HG02642 (cell line): ENCODE data around the gene ING1.

ENCODE experiments used
- ATAC-seq: cut with Tn5 transposase; IDR thresholded peaks from one replicate; pipeline ENCODE4 v1.9.1; 2021; ENCODE audit warnings: mild to moderate bottlenecking; ENCODE audit not compliant: unreplicated experiment, poor library complexity

The ING1 gene

GRCh38 chr13:110766671-110767430 lies 53.4 kb downstream of the ING1 start:
- no peak for ATAC-seq

DNA sequence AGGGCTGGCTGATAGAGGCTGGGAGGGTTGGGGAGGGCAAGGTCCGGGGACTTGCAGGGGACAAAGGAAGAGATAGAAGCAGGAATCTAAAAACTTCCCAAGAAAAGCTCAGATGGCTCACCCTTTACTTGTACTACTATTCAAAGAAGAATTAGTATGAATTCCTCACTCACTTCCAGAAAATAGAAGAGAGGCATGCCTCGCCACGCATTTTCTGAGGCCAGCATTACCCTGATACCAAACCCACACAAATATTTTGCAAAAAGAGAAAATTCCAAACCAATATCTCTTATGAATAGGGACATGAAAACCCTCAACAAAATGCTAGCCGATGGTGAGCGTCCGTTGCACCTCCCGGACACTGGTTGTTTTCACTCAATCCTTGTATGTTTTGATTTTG lies 54.0 kb downstream of the ING1 start:
- ATAC-seq, result no peak

DNA sequence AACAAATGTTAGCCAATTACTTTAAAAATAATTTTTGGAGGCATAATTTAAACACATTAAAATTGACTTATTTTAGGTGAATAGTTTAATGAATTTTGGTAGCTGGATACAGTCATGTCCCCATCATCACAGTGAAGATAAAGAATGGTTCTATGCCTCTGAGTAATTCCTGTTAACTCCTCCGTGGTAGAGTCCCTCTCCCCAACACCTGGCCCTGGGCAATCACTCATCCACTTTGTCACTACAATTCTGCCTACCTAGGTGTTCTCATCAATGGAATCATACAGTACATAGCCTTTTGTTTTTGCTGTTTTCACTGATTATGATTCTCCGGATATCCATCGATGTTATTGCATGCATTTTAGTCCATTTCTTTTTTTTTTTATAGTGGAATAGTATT lies 55.6 kb downstream of the ING1 start:
- ATAC-seq, result no peak

DNA sequence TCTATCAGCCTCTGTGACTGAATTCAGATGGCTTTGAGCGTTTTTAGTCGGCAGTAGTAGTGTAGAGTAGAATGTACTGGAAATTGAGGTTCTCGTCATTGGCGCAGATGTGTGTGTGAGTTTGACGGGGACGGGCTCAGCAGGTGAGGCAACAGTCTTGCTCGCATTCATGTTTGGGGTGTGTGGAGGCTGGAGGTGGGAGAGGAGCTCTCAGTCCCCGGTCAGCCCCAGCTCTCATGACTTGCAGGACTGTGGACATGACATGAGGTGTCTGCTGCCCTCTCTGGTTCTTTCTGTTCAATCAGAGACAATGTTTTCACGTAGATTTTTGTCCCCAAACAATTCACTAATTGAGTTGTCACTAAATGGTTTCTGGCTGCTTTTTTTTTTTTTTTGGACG lies 57.2 kb downstream of the ING1 start:
- no peak for ATAC-seq

DNA sequence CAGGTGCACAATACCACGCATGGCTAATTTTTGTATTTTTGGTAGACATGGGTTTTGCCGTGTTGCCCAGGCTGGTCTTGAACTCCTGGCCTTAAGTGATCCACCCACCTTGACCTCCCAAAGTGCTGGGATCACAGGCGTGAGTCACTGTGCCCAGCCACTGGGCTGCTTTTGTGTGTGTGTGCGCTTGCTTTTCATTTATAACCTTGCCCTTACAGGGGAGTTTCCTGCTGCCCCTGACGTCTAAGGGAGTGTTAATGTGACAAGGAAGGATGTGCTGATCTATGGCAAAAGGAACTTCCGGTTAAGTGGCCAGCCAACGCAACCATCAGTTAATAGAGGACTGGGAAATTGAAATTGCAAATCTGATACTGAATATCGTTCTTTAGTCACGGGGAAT lies 57.7 kb downstream of the ING1 start:
- ATAC-seq, result no peak

GRCh38 chr13:110772091-110772984 lies 58.8 kb downstream of the ING1 start:
- ATAC-seq, result no peak
